H1 (cell line): ENCODE data around the gene AP2B1. TPM values are rescaled to one million over a fixed set of nuclear protein-coding genes. Genes with fewer than 3 reads are reported as not detected.

ENCODE experiments used
- CTCF ChIA-PET: fragments of 300-600 bp; sonication (Branson Sonifier 250); formaldehyde crosslinking; loops from one replicate; lab custom pipeline; 2021; ENCODE audit not compliant: partially characterized antibody; lab: Charles Lee
- POLR2A ChIA-PET: fragments of 300-600 bp; sonication (Branson Sonifier 250); formaldehyde crosslinking; loops from one replicate; lab custom pipeline; 2021; ENCODE audit warnings: inconsistent platforms; ENCODE audit not compliant: partially characterized antibody; lab: Charles Lee
- DNase-seq, 2 experiments: peaks; one replicate each; pipeline versions ENCODE4 v3.0.0 to v3.0.0-alpha.2; 2010 to 2022; ENCODE audit warnings: low spot score in 2 of 2, low read depth in 1 of 2, mixed read lengths in 1 of 2
- FAIRE-seq: peaks from 2 replicates; lab custom pipeline; 2011; peaks lifted over from hg19 to GRCh38; lab: Jason Lieb, UNC
- H2AFZ ChIP-seq: 2 replicates; pipeline ENCODE4 v1.8.1; 2012; ENCODE audit warnings: low read length, inconsistent platforms
- H2AK5ac ChIP-seq: 2 replicates; pipeline ENCODE4 v1.6.1; 2013; ENCODE audit warnings: low read depth, low read length
- H2BK120ac ChIP-seq: replicated peaks from 2 replicates; pipeline ENCODE3; 2013; ENCODE audit warnings: low read depth, low read length, inconsistent platforms
- H2BK12ac ChIP-seq: 2 replicates; pipeline ENCODE4 v1.6.1; 2013; ENCODE audit warnings: low read depth, low read length
- H2BK15ac ChIP-seq: 2 replicates; pipeline ENCODE4 v1.6.1; 2013; ENCODE audit warnings: low read length
- H2BK20ac ChIP-seq: 2 replicates; pipeline ENCODE4 v1.6.1; 2013; ENCODE audit warnings: low read length
- H2BK5ac ChIP-seq: 2 replicates; pipeline ENCODE4 v1.6.1; 2013; ENCODE audit warnings: low read depth, low read length
- H3K14ac ChIP-seq: 2 replicates; pipeline ENCODE4 v1.6.1; 2013; ENCODE audit warnings: inconsistent platforms; ENCODE audit not compliant: insufficient read length
- H3K18ac ChIP-seq: 2 replicates; pipeline ENCODE4 v1.6.1; 2013; ENCODE audit warnings: low read length; ENCODE audit errors: extremely low read depth
- H3K23ac ChIP-seq: 2 replicates; pipeline ENCODE4 v1.6.1; 2013; ENCODE audit warnings: inconsistent platforms; ENCODE audit not compliant: insufficient read length
- H3K23me2 ChIP-seq: 2 replicates; pipeline ENCODE4 v1.6.1; 2013; ENCODE audit warnings: low read depth, low read length
- H3K27ac ChIP-seq: 2 replicates; pipeline ENCODE4 v1.6.1; 2011; ENCODE audit warnings: low read depth, low read length, inconsistent platforms
- H3K27me3 ChIP-seq, 4 experiments: replicated peaks in 1 of 4; 1 replicate in 1 of 4; 2 replicates in 3 of 4; pipeline versions ENCODE4 v1.6.1 to v1.8.1; 2011 to 2013; ENCODE audit warnings: low read length in 3 of 4, mild to moderate bottlenecking in 3 of 4, inconsistent platforms in 2 of 4, mixed read lengths in 2 of 4, moderate library complexity in 1 of 4; ENCODE audit not compliant: control insufficient read depth in 3 of 4, insufficient read depth in 3 of 4; ENCODE audit errors: extremely low read depth in 1 of 4
- H3K36me3 ChIP-seq, 4 experiments: 2 replicates each; pipeline versions ENCODE4 v1.6.1 to v1.8.1; 2011 to 2013; ENCODE audit warnings: mild to moderate bottlenecking in 4 of 4, low read length in 3 of 4, moderate library complexity in 2 of 4, control low read depth in 1 of 4, inconsistent platforms in 1 of 4; ENCODE audit not compliant: insufficient read depth in 4 of 4, control insufficient read depth in 2 of 4
- H3K4ac ChIP-seq: replicated peaks from 2 replicates; pipeline ENCODE3; 2013; ENCODE audit warnings: low read length, low read depth, mixed read lengths, inconsistent platforms; ENCODE audit not compliant: insufficient read length
- H3K4me1 ChIP-seq, 4 experiments: replicated peaks in 1 of 4; 1 replicate in 1 of 4; 2 replicates in 3 of 4; pipeline versions ENCODE4 v1.6.1 to v1.8.1; 2011 to 2013; ENCODE audit warnings: low read length in 3 of 4, inconsistent platforms in 2 of 4, mixed read lengths in 1 of 4; ENCODE audit not compliant: insufficient read depth in 4 of 4, control insufficient read depth in 3 of 4
- H3K4me2 ChIP-seq, 2 experiments: 2 replicates each; pipeline versions ENCODE4 v1.6.1 to v1.8.1; 2011 to 2013; ENCODE audit warnings: low read depth in 2 of 2, low read length in 2 of 2, control low read depth in 1 of 2, inconsistent platforms in 1 of 2, mild to moderate bottlenecking in 1 of 2; ENCODE audit not compliant: insufficient read depth in 1 of 2
- H3K4me3 ChIP-seq, 4 experiments: fragments of 200-600, 300-600 bp in 1 of 4; sonication (generic), shearing (Covaris generic), sonication (Bioruptor Twin) in 1 of 4; 2 replicates each; pipeline versions ENCODE4 v1.5.1 to v1.8.1; 2011 to 2016; ENCODE audit warnings: low read length in 4 of 4, low read depth in 3 of 4, control low read depth in 2 of 4, inconsistent platforms in 2 of 4, mild to moderate bottlenecking in 2 of 4, mixed read lengths in 1 of 4, moderate library complexity in 1 of 4; ENCODE audit not compliant: insufficient read depth in 2 of 4; ENCODE audit errors: extremely low read depth in 1 of 4
- H3K56ac ChIP-seq: replicated peaks from 2 replicates; pipeline ENCODE3; 2013; ENCODE audit warnings: low read depth, mild to moderate bottlenecking, mixed read lengths, low read length, inconsistent platforms; ENCODE audit not compliant: insufficient read length
- H3K79me1 ChIP-seq: 2 replicates; pipeline ENCODE4 v1.6.1; 2013; ENCODE audit warnings: low read depth, low read length, control low read depth
- H3K79me2 ChIP-seq, 2 experiments: 2 replicates each; pipeline versions ENCODE4 v1.6.1 to v1.8.1; 2012 to 2013; ENCODE audit warnings: low read length in 2 of 2, mild to moderate bottlenecking in 2 of 2, inconsistent platforms in 1 of 2; ENCODE audit not compliant: insufficient read depth in 2 of 2, control insufficient read depth in 1 of 2
- H3K9ac ChIP-seq, 4 experiments: replicated peaks in 1 of 4; 1 replicate in 1 of 4; 2 replicates in 3 of 4; pipeline versions ENCODE4 v1.6.1 to v1.8.1; 2011 to 2013; ENCODE audit warnings: low read depth in 3 of 4, low read length in 3 of 4, control low read depth in 2 of 4, mild to moderate bottlenecking in 2 of 4, moderate library complexity in 2 of 4, inconsistent platforms in 1 of 4; ENCODE audit errors: extremely low read depth in 1 of 4
- H3K9me3 ChIP-seq, 2 experiments: 2 replicates each; pipeline versions ENCODE4 v1.6.1 to v1.8.1; 2012 to 2013; ENCODE audit warnings: mild to moderate bottlenecking in 2 of 2, moderate library complexity in 2 of 2, control low read depth in 1 of 2, inconsistent platforms in 1 of 2, low read depth in 1 of 2, low read length in 1 of 2, mixed read lengths in 1 of 2; ENCODE audit not compliant: insufficient read depth in 2 of 2
- H4K20me1 ChIP-seq, 2 experiments: replicated peaks in 1 of 2; 2 replicates each; pipeline versions ENCODE3 to v1.8.1; 2011 to 2013; ENCODE audit warnings: inconsistent platforms in 2 of 2, low read length in 2 of 2, mild to moderate bottlenecking in 1 of 2; ENCODE audit not compliant: insufficient read depth in 2 of 2, control insufficient read depth in 1 of 2
- H4K5ac ChIP-seq: 2 replicates; pipeline ENCODE4 v1.6.1; 2013; ENCODE audit warnings: low read length, low read depth, mixed read lengths, inconsistent platforms; ENCODE audit not compliant: insufficient read length
- H4K8ac ChIP-seq: 2 replicates; pipeline ENCODE4 v1.8.0; 2013; ENCODE audit warnings: mild to moderate bottlenecking, moderate library complexity, low read length, inconsistent platforms; ENCODE audit not compliant: insufficient read depth; ENCODE audit errors: extremely low read depth
- H4K91ac ChIP-seq: replicated peaks from 2 replicates; pipeline ENCODE3; 2013; ENCODE audit warnings: low read length, mixed read lengths, inconsistent platforms; ENCODE audit not compliant: insufficient read length
- ASH2L ChIP-seq: fragments of 200-600, 300-600 bp; sonication (generic); IDR thresholded peaks from one replicate; pipeline ENCODE4 v1.7.1; 2017; ENCODE audit warnings: low read length
- CBX8 ChIP-seq: fragments of 300-800, 300-1000 bp; sonication (generic); IDR thresholded peaks from 2 replicates; pipeline ENCODE4 v1.7.1; 2016; ENCODE audit warnings: low read depth, low read length, borderline replicate concordance
- CEBPB ChIP-seq: IDR thresholded peaks from 2 replicates; pipeline ENCODE4 v1.6.1; 2012; ENCODE audit warnings: low read depth, low read length
- CREB1 ChIP-seq: IDR thresholded peaks from 2 replicates; pipeline ENCODE4 v1.6.1; 2012; ENCODE audit warnings: inconsistent platforms
- CTBP2 ChIP-seq: IDR thresholded peaks from 2 replicates; pipeline ENCODE4 v1.7.0; 2011; ENCODE audit warnings: borderline replicate concordance, mild to moderate bottlenecking, moderate library complexity, mixed read lengths, low read length; ENCODE audit not compliant: insufficient read depth, insufficient read length
- GTF2F1 ChIP-seq: IDR thresholded peaks from 2 replicates; pipeline ENCODE4 v1.6.1; 2012; ENCODE audit warnings: low read depth, low read length, improper control_type of control experiment, borderline replicate concordance
- HDAC2 ChIP-seq, 2 experiments: fragments of 300-600 bp in 1 of 2; sonication (generic) in 1 of 2; IDR thresholded peaks; 2 replicates each; pipeline ENCODE4 v1.6.1; 2011 to 2012; ENCODE audit warnings: low read depth in 2 of 2, low read length in 2 of 2, mild to moderate bottlenecking in 2 of 2, moderate library complexity in 2 of 2, borderline replicate concordance in 1 of 2, inconsistent platforms in 1 of 2
- KDM1A ChIP-seq: fragments of 200-600, 300-600 bp; sonication (generic); IDR thresholded peaks from 2 replicates; pipeline ENCODE4 v1.7.1; 2016; ENCODE audit warnings: mild to moderate bottlenecking, low read length, borderline replicate concordance
- MAFK ChIP-seq: IDR thresholded peaks from 2 replicates; pipeline ENCODE4 v1.6.1; 2012; ENCODE audit warnings: low read depth, mild to moderate bottlenecking, improper control_type of control experiment, low read length
- SIRT6 ChIP-seq: IDR thresholded peaks from one replicate; pipeline ENCODE4 v1.7.1; 2012; ENCODE audit warnings: low read length, inconsistent platforms
- TAF1 ChIP-seq: IDR thresholded peaks from 2 replicates; pipeline ENCODE4 v1.6.1; 2011; ENCODE audit warnings: mild to moderate bottlenecking, low read depth, low read length
- TAF7 ChIP-seq: optimal IDR thresholded peaks from 2 replicates; pipeline ENCODE3; 2011; ENCODE audit warnings: low read depth, mild to moderate bottlenecking, inconsistent platforms, low read length, moderate library complexity, borderline replicate concordance
- whole genome bisulfite sequencing, 2 experiments: shearing (Covaris generic) in 1 of 2; methylation state at CpG; one replicate each; pipeline versions ENCODE4 v1.1.6 to v1.1.7; 2013 to 2015; ENCODE audit warnings: low lambda C conversion rate in 2 of 2, mixed read lengths in 2 of 2, inconsistent platforms in 1 of 2, low coverage in 1 of 2, missing lambda C conversion rate in 1 of 2; ENCODE audit not compliant: insufficient replicate concordance in 2 of 2, insufficient coverage in 1 of 2, insufficient read length in 1 of 2; ENCODE audit errors: extremely low coverage in 1 of 2, missing lambda C conversion rate in 1 of 2; 5-methylcytosine and 5-hydroxymethylcytosine counted together
- polyA plus RNA-seq, 7 experiments: library from polyadenylated mRNA; depleted of rRNA in 3 of 7; stranded (reverse) in 5 of 7; unstranded in 2 of 7; fragments of >200 nt in 5 of 7; fragments of 200-250 nt in 2 of 7; gene quantifications; 1 replicate in 5 of 7; 2 replicates in 1 of 7; 4 replicates in 1 of 7; pipeline versions ENCODE4 v1.2.1 to v1.2.3, GENCODE V29; 2011 to 2013; ENCODE audit warnings: missing spikeins in 2 of 7, mixed read lengths in 2 of 7
- total RNA-seq: library from RNA; stranded (reverse); fragmentation: NEBNext Ultra II Directional; extraction: Animal tissue kit (Norgen Biotek cat#: 25700); gene quantifications from 2 replicates; pipeline ENCODE4 v1.2.1, GENCODE V29; 2021

Gene AP2B1
- total and polyA plus RNA-seq, 2 of the 8 experiments (the other 6 are each of a cell fraction or from before 2014, with no cell fraction given), result 95.5 to 199 TPM

DNA sequence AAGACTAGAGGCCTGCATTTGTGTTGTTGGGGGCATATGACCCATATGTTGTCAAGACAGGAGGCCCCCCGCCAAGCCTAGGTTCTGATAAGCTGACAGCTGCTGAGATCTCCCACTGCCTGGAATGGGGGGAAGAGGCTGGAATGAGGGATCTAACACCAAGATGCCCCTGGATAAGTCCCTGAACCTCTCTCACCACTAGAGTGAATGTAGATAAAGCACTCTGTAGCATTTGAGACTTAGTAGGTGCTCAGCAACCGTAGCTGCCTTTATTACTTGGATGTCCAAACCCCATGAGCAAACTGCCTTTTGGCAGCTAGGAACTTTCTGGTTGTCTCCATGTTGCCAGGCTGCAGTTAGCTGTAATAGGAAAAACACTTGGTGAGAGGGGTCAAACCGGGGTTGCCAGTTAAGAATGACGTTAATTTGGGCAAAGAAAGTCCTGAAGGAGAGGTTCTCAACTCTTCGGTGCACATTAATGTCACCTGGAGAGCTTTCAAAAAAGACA is 139.9 kb downstream of the AP2B1 start:
- Histone ChIP-seq H4K8ac (no peak overlapping the region), H3K79me2 (no peaks in the 10 kb centered on the region), H3K9me3 (no peaks in the 10 kb centered on the region), H2BK15ac (no peak overlapping the region), H3K14ac (no peak overlapping the region), H4K20me1 (peaks cover 0 to 1% of the 10 kb centered on the region in 2 experiments), H2BK5ac (no peak overlapping the region), H4K91ac (no peak overlapping the region), H3K4me1 (peaks cover 3 to 22% (median 7%) of the 10 kb centered on the region in 4 experiments; a peak in 6 of 7 replicates), H3K27ac (no peak overlapping the region), H3K23ac (no peak overlapping the region), H2AFZ (no peak overlapping the region), H3K18ac (no peak overlapping the region), H3K4ac (no peak overlapping the region), H2BK12ac (no peak overlapping the region), H3K79me1 (no peaks in the 10 kb centered on the region), H3K36me3 (peaks cover 0 to 18% (median 10%) of the 10 kb centered on the region in 4 experiments; a peak in 7 of 8 replicates), H3K4me3 (no peak overlapping the region), H3K56ac (no peak overlapping the region), H2BK20ac (no peak overlapping the region), H2BK120ac (no peak overlapping the region), H3K23me2 (peaks cover 4% of the 10 kb centered on the region; the same call in 1 of the 2 replicates), H3K27me3 (peaks cover 0 to 3% (median 2%) of the 10 kb centered on the region in 4 experiments; a peak in 3 of 7 replicates), H4K5ac (no peak overlapping the region), H2AK5ac (no peak overlapping the region), H3K4me2 (no peak overlapping the region), H3K9ac (no peak overlapping the region)
- WGBS, 2 experiments, result 91% methylated on average over 5 of the region's 5 CpGs; no CpG with 5 or more reads in 1 of the 2 experiments
- ChIA-PET CTCF (interaction anchor here (0.6 to 9.8 kb wide), 8 partner anchors 10 to 180 kb away, joined by 3 to 45 read pairs (median 10); no protein-coding TSS in a partner anchor), POLR2A (interaction anchor here (0.9 to 1.6 kb wide), 3 partner anchors 13 to 22 kb away, joined by 3 to 4 read pairs (median 3); no protein-coding TSS in a partner anchor)
- FAIRE-seq (no peak), DNase-seq (no peak)
- TF ChIP-seq CBX8 (no peak), CREB1 (no peak), SIRT6 (no peak), CEBPB (no peak), GTF2F1 (no peak), MAFK (no peak), HDAC2 (IDR thresholded peaks at IDR 0.05; ENCODE audit: borderline replicate concordance in 1 of 2, low read depth in 2 of 2, low read length in 2 of 2) (no peak), TAF7 (no peak), KDM1A (no peak), CTBP2 (no peak), ASH2L (no peak), TAF1 (no peak)
